HepG2 (cell line): ENCODE data around the gene DNMBP. TPM values are rescaled to one million over a fixed set of nuclear protein-coding genes. Genes with fewer than 3 reads are reported as not detected.
A peak's percentile ranks its signal among the peaks of the same experiment; 100 is the strongest.

Experiments
- AHDC1 ChIP-seq: sonication (generic); formaldehyde crosslinking; IDR thresholded peaks from 2 replicates; pipeline ENCODE4 v1.5.1; 2020; ENCODE audit warnings: mild to moderate bottlenecking, missing genetic modification reagents, borderline replicate concordance
- EHMT2 ChIP-seq: fragments of 200-600 bp; sonication (generic); IDR thresholded peaks from 2 replicates; pipeline ENCODE4 v1.7.0; 2017; ENCODE audit warnings: antibody characterized with exemption, low read depth, low read length, borderline replicate concordance
- MXI1 ChIP-seq: IDR thresholded peaks from 3 replicates; pipeline ENCODE4 v1.6.1; 2012; ENCODE audit warnings: low read depth, low read length, inconsistent platforms, borderline replicate concordance
- NFE2L1 ChIP-seq: sonication (generic); formaldehyde crosslinking; IDR thresholded peaks from 2 replicates; pipeline ENCODE4 v1.4.0; 2020; ENCODE audit warnings: missing genetic modification reagents, mild to moderate bottlenecking, borderline replicate concordance
- NR2F2 ChIP-seq: IDR thresholded peaks from 2 replicates; pipeline ENCODE4 v1.6.1; 2012; ENCODE audit warnings: low read depth, inconsistent platforms, borderline replicate concordance
- PBX3 ChIP-seq: sonication (generic); formaldehyde crosslinking; IDR thresholded peaks from 2 replicates; pipeline ENCODE4 v1.8.1; 2023; ENCODE audit warnings: missing genetic modification reagents, inconsistent platforms, borderline replicate concordance
- PRDM10 ChIP-seq: sonication (generic); formaldehyde crosslinking; IDR thresholded peaks from 2 replicates; pipeline ENCODE4 v1.4.0; 2020; ENCODE audit warnings: low read depth, missing genetic modification reagents
- RFXAP ChIP-seq: sonication (generic); formaldehyde crosslinking; IDR thresholded peaks from 2 replicates; pipeline ENCODE4 v1.4.0; 2020; ENCODE audit warnings: missing genetic modification reagents, borderline replicate concordance
- SNAPC5 ChIP-seq: sonication (generic); formaldehyde crosslinking; IDR thresholded peaks from 2 replicates; pipeline ENCODE4 v1.8.1; 2023; ENCODE audit warnings: mild to moderate bottlenecking, missing genetic modification reagents, borderline replicate concordance
- TEAD3 ChIP-seq: optimal IDR thresholded peaks from 2 replicates; pipeline ENCODE3; 2016; ENCODE audit warnings: borderline replicate concordance
- TFAP4 ChIP-seq: sonication (generic); IDR thresholded peaks from 2 replicates; pipeline ENCODE4 v1.6.1; 2016; ENCODE audit warnings: low read depth, borderline replicate concordance
- TIGD3 ChIP-seq: sonication (generic); formaldehyde crosslinking; IDR thresholded peaks from 2 replicates; pipeline ENCODE4 v1.5.1; 2020; ENCODE audit warnings: mild to moderate bottlenecking, missing genetic modification reagents, borderline replicate concordance
- ZFP36 ChIP-seq: fragments of 150-350 bp; IDR thresholded peaks from 2 replicates; pipeline ENCODE4 v1.6.1; 2018; ENCODE audit warnings: borderline replicate concordance, low read length, low read depth; ENCODE audit not compliant: partially characterized antibody
- ZNF17 ChIP-seq: sonication (generic); formaldehyde crosslinking; IDR thresholded peaks from 2 replicates; pipeline ENCODE4 v1.5.0; 2020; ENCODE audit warnings: mild to moderate bottlenecking, missing genetic modification reagents
- ZNF350 ChIP-seq: sonication (generic); formaldehyde crosslinking; IDR thresholded peaks from 2 replicates; pipeline ENCODE4 v1.4.0; 2020; ENCODE audit warnings: mild to moderate bottlenecking, low read depth, missing genetic modification reagents, borderline replicate concordance
- ZNF547 ChIP-seq: sonication (generic); formaldehyde crosslinking; IDR thresholded peaks from 2 replicates; pipeline ENCODE4 v1.5.1; 2020; ENCODE audit warnings: mild to moderate bottlenecking, missing genetic modification reagents
- polyA plus RNA-seq, 8 experiments: library from polyadenylated mRNA; depleted of rRNA in 3 of 8; stranded (reverse) in 7 of 8; unstranded in 1 of 8; fragments of >200 nt; fragmentation: Illumina TruSeq in 4 of 8; extraction: Trizol in 4 of 8; gene quantifications; 2 replicates each; pipeline versions ENCODE4 v1.2.1 to v1.2.3, GENCODE V29; 2011 to 2016; ENCODE audit warnings: low read depth in 4 of 8, missing spikeins in 1 of 8, mixed read lengths in 1 of 8; ENCODE audit not compliant: insufficient read depth in 1 of 8
- total RNA-seq, 5 experiments: library from RNA; depleted of rRNA; stranded (reverse); fragments of >200 nt; fragmentation: Illumina TruSeq; extraction: Trizol; gene quantifications; 2 replicates each; pipeline ENCODE4 v1.2.3, GENCODE V29; 2016; ENCODE audit warnings: low read depth in 1 of 5

DNMBP gene
- total and polyA plus RNA-seq, 2 of the 13 experiments (the other 11 are each of a cell fraction or from before 2014, with no cell fraction given): 3.6 to 6.3 TPM

GRCh38 chr10:100046021-100046486, 36.3 kb upstream of the DNMBP start (continued):
- TF ChIP-seq PRDM10 (CRISPR knock-in tag) (no peak), ZNF350 (CRISPR knock-in tag) (no peak), NFE2L1 (CRISPR knock-in tag) (0 out of 2 replicates have a peak, but pooled peaks have one; percentile 32), ZNF547 (no peak), TEAD3 (CRISPR knock-in tag) (peak; percentile 65), RFXAP (CRISPR knock-in tag) (no peak), ZNF17 (no peak), TFAP4 (no peak), EHMT2 (no peak), TIGD3 (no peak), PBX3 (CRISPR knock-in tag) (no peak), SNAPC5 (no peak), MXI1 (no peak), AHDC1 (CRISPR knock-in tag) (no peak), ZFP36 (no peak), NR2F2 (no peak)
